HEK293 (cell line): ENCODE results near the gene POLR2C.

Experiments
- CTCF ChIA-PET: fragments of 350-600 bp; formaldehyde crosslinking; extraction: SDS; loops from one replicate; lab custom pipeline; 2021; ENCODE audit warnings: antibody characterized with exemption; lab: Yijun Ruan, JAX
- POLR2A ChIA-PET: fragments of 300-600 bp; formaldehyde crosslinking; extraction: SDS; loops from one replicate; lab custom pipeline; 2020; ENCODE audit warnings: antibody characterized with exemption, inconsistent platforms; lab: Yijun Ruan, JAX
- H3K27ac ChIP-seq: fragments of 200-500 bp; sonication (Bioruptor generic); 2 replicates; pipeline ENCODE4 v1.5.1; 2014; ENCODE audit warnings: low read depth, low read length, control low read depth, inconsistent platforms; ENCODE audit errors: extremely low read depth
- H3K36me3 ChIP-seq, 2 experiments: fragments of 200-500 bp in 1 of 2; sonication (Bioruptor generic) in 1 of 2; 1 replicate in 1 of 2; 2 replicates in 1 of 2; pipeline ENCODE4 v1.5.1; 2014 to 2017; ENCODE audit warnings: inconsistent platforms in 2 of 2, low read length in 2 of 2; ENCODE audit not compliant: control insufficient read depth in 2 of 2, insufficient read depth in 1 of 2
- H3K4me1 ChIP-seq: fragments of 200-500 bp; sonication (Bioruptor generic); 2 replicates; pipeline ENCODE4 v1.5.1; 2014; ENCODE audit warnings: mild to moderate bottlenecking, low read length, inconsistent platforms; ENCODE audit not compliant: control insufficient read depth, insufficient read depth
- H3K4me3 ChIP-seq: 2 replicates; pipeline ENCODE4 v1.5.1; 2011; ENCODE audit warnings: low read depth, mild to moderate bottlenecking, control low read depth, low read length, moderate library complexity
- H3K9me3 ChIP-seq: fragments of 200-500 bp; sonication (Bioruptor generic); 2 replicates; pipeline ENCODE4 v1.5.1; 2014; ENCODE audit warnings: low read depth, low read length, inconsistent platforms; ENCODE audit not compliant: control insufficient read depth, insufficient read depth
- SALL2 ChIP-seq: fragments of 450-650 bp; formaldehyde crosslinking; IDR thresholded peaks from 2 replicates; pipeline ENCODE4 v1.5.0; 2017; ENCODE audit warnings: missing biosample characterization, mild to moderate bottlenecking, missing genetic modification characterization, borderline replicate concordance
- SCRT2 ChIP-seq: fragments of 450-650 bp; formaldehyde crosslinking; IDR thresholded peaks from 2 replicates; pipeline ENCODE4 v1.5.1; 2016; ENCODE audit warnings: missing biosample characterization, missing genetic modification characterization
- ZBTB11 ChIP-seq: fragments of 450-650 bp; formaldehyde crosslinking; conservative IDR thresholded peaks from 2 replicates; pipeline ENCODE4 v1.5.1; 2016; ENCODE audit warnings: low read depth, missing biosample characterization, missing genetic modification characterization
- ZBTB20 ChIP-seq: fragments of 450-650 bp; formaldehyde crosslinking; IDR thresholded peaks from 2 replicates; pipeline ENCODE4 v1.5.1; 2016; ENCODE audit warnings: missing biosample characterization, missing genetic modification characterization
- ZFP3 ChIP-seq: fragments of 450-650 bp; formaldehyde crosslinking; IDR thresholded peaks from 2 replicates; pipeline ENCODE4 v1.5.1; 2016; ENCODE audit warnings: low read depth, missing biosample characterization, missing genetic modification characterization
- ZFP41 ChIP-seq: fragments of 450-650 bp; formaldehyde crosslinking; IDR thresholded peaks from 2 replicates; pipeline ENCODE4 v1.5.1; 2016; ENCODE audit warnings: missing biosample characterization, missing genetic modification characterization, borderline replicate concordance
- ZIC2 ChIP-seq: fragments of 450-650 bp; formaldehyde crosslinking; IDR thresholded peaks from 2 replicates; pipeline ENCODE4 v1.5.1; 2016; ENCODE audit warnings: missing biosample characterization, missing genetic modification characterization
- ZNF121 ChIP-seq: fragments of 450-650 bp; formaldehyde crosslinking; IDR thresholded peaks from 2 replicates; pipeline ENCODE4 v1.5.1; 2016; ENCODE audit warnings: missing biosample characterization, missing genetic modification characterization
- ZNF138 ChIP-seq: fragments of 450-650 bp; formaldehyde crosslinking; IDR thresholded peaks from 2 replicates; pipeline ENCODE4 v1.5.1; 2016; ENCODE audit warnings: missing biosample characterization, missing genetic modification characterization, borderline replicate concordance
- ZNF148 ChIP-seq: fragments of 450-650 bp; formaldehyde crosslinking; IDR thresholded peaks from 2 replicates; pipeline ENCODE4 v1.5.0; 2017; ENCODE audit warnings: missing biosample characterization, missing genetic modification characterization, borderline replicate concordance
- ZNF19 ChIP-seq: fragments of 450-650 bp; formaldehyde crosslinking; IDR thresholded peaks from 2 replicates; pipeline ENCODE4; 2016; ENCODE audit warnings: missing biosample characterization, missing genetic modification characterization, low read depth
- ZNF223 ChIP-seq: fragments of 450-650 bp; formaldehyde crosslinking; IDR thresholded peaks from 2 replicates; pipeline ENCODE4 v1.5.1; 2016; ENCODE audit warnings: missing biosample characterization, missing genetic modification characterization
- ZNF292 ChIP-seq: fragments of 450-650 bp; formaldehyde crosslinking; IDR thresholded peaks from 2 replicates; pipeline ENCODE4 v1.5.1; 2016; ENCODE audit warnings: low read depth, missing biosample characterization, missing genetic modification characterization, borderline replicate concordance
- ZNF426 ChIP-seq: fragments of 450-650 bp; formaldehyde crosslinking; IDR thresholded peaks from 2 replicates; pipeline ENCODE4 v1.5.1; 2017; ENCODE audit warnings: missing biosample characterization, missing genetic modification characterization, mild to moderate bottlenecking, inconsistent platforms, moderate library complexity
- ZNF544 ChIP-seq: fragments of 450-650 bp; formaldehyde crosslinking; IDR thresholded peaks from 2 replicates; pipeline ENCODE4 v1.5.0; 2017; ENCODE audit warnings: missing biosample characterization, missing genetic modification characterization
- ZNF792 ChIP-seq: fragments of 450-650 bp; formaldehyde crosslinking; IDR thresholded peaks from 2 replicates; pipeline ENCODE4 v1.5.1; 2016; ENCODE audit warnings: missing biosample characterization, missing genetic modification characterization
- ZSCAN4 ChIP-seq: fragments of 450-650 bp; formaldehyde crosslinking; IDR thresholded peaks from 2 replicates; pipeline ENCODE4 v1.5.1; 2017; ENCODE audit warnings: missing biosample characterization, missing genetic modification characterization

The POLR2C gene

GRCh38 chr16:57503366-57503765 lies 40.9 kb downstream of the POLR2C start:
- H3K4me3 ChIP-seq = no peak overlapping the region
- ChIA-PET POLR2A (no interaction called here), CTCF (no interaction called here)
- H3K4me1 ChIP-seq = no peaks in the 10 kb centered on the region
- H3K36me3 ChIP-seq = no peaks in the 10 kb centered on the region
- no peaks in the 10 kb centered on the region for H3K9me3 ChIP-seq
- TF ChIP-seq ZFP3 (tag by site-specific recombination) = no peak
- 0 out of 2 replicates have a peak, but pooled peaks have one; percentile 25 for TF ChIP-seq ZIC2 (tag by site-specific recombination)
- TF ChIP-seq ZNF148 = no peak
- TF ChIP-seq ZNF292 (tag by site-specific recombination) = no peak
- TF ChIP-seq, all 188 proteins: peak for 1
- no peak overlapping the region for H3K27ac ChIP-seq

- Histone ChIP-seq H3K4me3 (no peak overlapping the region), H3K36me3 (no peaks in the 10 kb centered on the region), H3K27ac (no peak overlapping the region), H3K4me1 (no peaks in the 10 kb centered on the region), H3K9me3 (no peaks in the 10 kb centered on the region)
- POLR2A ChIA-PET = no interaction called here
- CTCF ChIA-PET = interaction anchor here (4.5 kb wide), 1 partner anchor 16 kb away, joined by 16 read pairs; no protein-coding TSS in a partner anchor
- TF ChIP-seq ZNF121 (tag by site-specific recombination) = no peak
- peak; percentile 69 for TF ChIP-seq SCRT2 (tag by site-specific recombination)
These were observed 41.5 kb downstream of the POLR2C start for GRCh38 chr16:57504001-57504400.

- no peaks in the 10 kb centered on the region for H3K4me1 ChIP-seq
- no peaks in the 10 kb centered on the region for H3K9me3 ChIP-seq
- CTCF ChIA-PET = interaction anchor here (4.5 kb wide), 1 partner anchor 15 kb away, joined by 16 read pairs; no protein-coding TSS in a partner anchor
- H3K36me3 ChIP-seq = no peaks in the 10 kb centered on the region
- no peak for TF ChIP-seq ZNF19
- no peak for TF ChIP-seq ZNF544 (tag by site-specific recombination)
- TF ChIP-seq ZNF138 (tag by site-specific recombination) = no peak
- TF ChIP-seq, all 188 proteins: peak for 0
- Histone ChIP-seq H3K27ac (no peak overlapping the region), H3K4me3 (no peak overlapping the region)
- POLR2A ChIA-PET = no interaction called here
These were observed 42.0 kb downstream of the POLR2C start for GRCh38 chr16:57504491-57504890.

GRCh38 chr16:57505169-57505568 lies 42.7 kb downstream of the POLR2C start:
- TF ChIP-seq ZBTB20 = peak; percentile 89
- TF ChIP-seq ZBTB11 (tag by site-specific recombination) = no peak
- no peak for TF ChIP-seq ZNF426
- no peak for TF ChIP-seq ZSCAN4 (tag by site-specific recombination)
- no peak for TF ChIP-seq ZFP41 (tag by site-specific recombination)
- no peak for TF ChIP-seq ZNF223
- TF ChIP-seq SALL2 (tag by site-specific recombination) = no peak
- TF ChIP-seq ZNF792 (tag by site-specific recombination) = no peak
- TF ChIP-seq, all 188 proteins: peak for 1
- Histone ChIP-seq H3K4me3 (no peak overlapping the region), H3K27ac (no peak overlapping the region), H3K36me3 (no peaks in the 10 kb centered on the region), H3K9me3 (no peaks in the 10 kb centered on the region), H3K4me1 (no peaks in the 10 kb centered on the region)
- CTCF ChIA-PET = interaction anchor here (0.6 to 4.5 kb wide), 5 partner anchors 8 to 212 kb away, joined by 3 to 16 read pairs (median 3); no protein-coding TSS in a partner anchor
- POLR2A ChIA-PET = interaction anchor here (0.5 kb wide), 1 partner anchor 90 kb away, joined by 3 read pairs; no protein-coding TSS in a partner anchor
